Type B pancreatic cell (in vitro differentiated cells): ENCODE measurements around the gene NTMT1. TPM values are rescaled to one million over a fixed set of nuclear protein-coding genes. Genes with fewer than 3 reads are reported as not detected.

Experiments
- DNase-seq: peaks from one replicate; pipeline ENCODE4 v3.0.0; 2021; ENCODE audit warnings: mixed read lengths; ENCODE audit not compliant: unreplicated experiment; ENCODE audit errors: extremely low spot score
- H3K27ac Mint-ChIP-seq: 2 replicates; pipeline ENCODE4 v1.8.0; 2021; ENCODE audit warnings: mild to moderate bottlenecking, mixed read lengths
- H3K27me3 Mint-ChIP-seq: 2 replicates; pipeline ENCODE4 v1.8.0; 2021; ENCODE audit warnings: mixed read lengths
- H3K36me3 Mint-ChIP-seq: 2 replicates; pipeline ENCODE4 v1.8.0; 2021; ENCODE audit warnings: mixed read lengths
- H3K4me1 Mint-ChIP-seq: one replicate; pipeline ENCODE4 v1.8.0; 2021; ENCODE audit warnings: mixed read lengths; ENCODE audit not compliant: unreplicated experiment
- H3K4me3 Mint-ChIP-seq: 2 replicates; pipeline ENCODE4 v1.8.0; 2021; ENCODE audit warnings: mild to moderate bottlenecking, mixed read lengths
- H3K9me3 Mint-ChIP-seq: 2 replicates; pipeline ENCODE4 v1.8.0; 2021; ENCODE audit warnings: mixed read lengths
- CTCF ChIP-seq: fragments of 200-600 bp; sonication (generic); conservative IDR thresholded peaks from 2 replicates; pipeline ENCODE4 v1.5.0; 2021; ENCODE audit warnings: antibody characterized with exemption, mild to moderate bottlenecking
- total RNA-seq: library from RNA; stranded (reverse); gene quantifications from 2 replicates; pipeline ENCODE4 v1.2.1, GENCODE V29; 2021; ENCODE audit warnings: low replicate concordance

The NTMT1 gene
- total RNA-seq, 1 donor from 2014 or later = 33.5 TPM

- H3K4me3 Mint-ChIP-seq = no peak overlapping the region
- TF ChIP-seq CTCF = no peak
- no peaks in the 10 kb centered on the region for H3K36me3 Mint-ChIP-seq
- H3K9me3 Mint-ChIP-seq = no peaks in the 10 kb centered on the region
- H3K27ac Mint-ChIP-seq = no peak overlapping the region
- peaks cover 37% of the 10 kb centered on the region for H3K4me1 Mint-ChIP-seq
- H3K27me3 Mint-ChIP-seq = peaks cover 3% of the 10 kb centered on the region
- no peak for DNase-seq
These were observed 24.8 kb downstream of the NTMT1 start for GRCh38 chr9:129650680-129651235.

GRCh38 chr9:129653823-129654553 lies 28.0 kb downstream of the NTMT1 start:
- DNase-seq = no peak
- Mint-ChIP-seq H3K4me3 (peak overlapping the region; percentile 69), H3K4me1 (peaks cover 34% of the 10 kb centered on the region), H3K9me3 (no peaks in the 10 kb centered on the region), H3K27ac (peak overlapping the region; percentile 71), H3K36me3 (no peaks in the 10 kb centered on the region), H3K27me3 (peaks cover 7% of the 10 kb centered on the region)
- TF ChIP-seq CTCF = no peak

- Mint-ChIP-seq H3K4me3 (peak overlapping the region; percentile 69), H3K27ac (peak overlapping the region; percentile 71), H3K27me3 (peaks cover 7% of the 10 kb centered on the region), H3K4me1 (peaks cover 30% of the 10 kb centered on the region), H3K36me3 (no peaks in the 10 kb centered on the region), H3K9me3 (no peaks in the 10 kb centered on the region)
- no peak for DNase-seq
- TF ChIP-seq CTCF = no peak
These were observed 28.6 kb downstream of the NTMT1 start for GRCh38 chr9:129654554-129655040.

GRCh38 chr9:129655154-129655553 lies 29.2 kb downstream of the NTMT1 start:
- Mint-ChIP-seq H3K27me3 (peaks cover 7% of the 10 kb centered on the region), H3K9me3 (no peaks in the 10 kb centered on the region), H3K4me1 (peaks cover 25% of the 10 kb centered on the region), H3K36me3 (no peaks in the 10 kb centered on the region), H3K27ac (no peak overlapping the region), H3K4me3 (no peak overlapping the region)
- no peak for DNase-seq
- no peak for TF ChIP-seq CTCF

GRCh38 chr9:129655696-129656095 lies 29.7 kb downstream of the NTMT1 start:
- H3K27me3 Mint-ChIP-seq = peaks cover 8% of the 10 kb centered on the region
- H3K4me1 Mint-ChIP-seq = peaks cover 22% of the 10 kb centered on the region
- no peak overlapping the region for H3K27ac Mint-ChIP-seq
- no peak for TF ChIP-seq CTCF
- no peaks in the 10 kb centered on the region for H3K36me3 Mint-ChIP-seq
- DNase-seq = no peak
- no peak overlapping the region for H3K4me3 Mint-ChIP-seq
- no peaks in the 10 kb centered on the region for H3K9me3 Mint-ChIP-seq
